IPS DF 6.9 (cell line): Measurements from ENCODE around the gene NCKAP1.
A peak's percentile ranks its signal among the peaks of the same experiment; 100 is the strongest.

Source experiments
- DNase-seq: peaks from one replicate; pipeline ENCODE4 v3.0.0-alpha.2; 2013; ENCODE audit warnings: low read depth, low spot score
- H3K27ac ChIP-seq: one replicate; pipeline ENCODE4 v1.5.1; 2013; ENCODE audit warnings: low read length, control low read depth
- H3K27me3 ChIP-seq: 2 replicates; pipeline ENCODE4 v1.6.1; 2013; ENCODE audit warnings: mild to moderate bottlenecking, low read length; ENCODE audit not compliant: control insufficient read depth, insufficient read depth
- H3K36me3 ChIP-seq: 2 replicates; pipeline ENCODE4 v1.6.1; 2013; ENCODE audit warnings: low read length; ENCODE audit not compliant: control insufficient read depth, insufficient read depth
- H3K4me1 ChIP-seq: 2 replicates; pipeline ENCODE4 v1.6.1; 2013; ENCODE audit warnings: low read length; ENCODE audit not compliant: control insufficient read depth, insufficient read depth
- H3K4me3 ChIP-seq: 2 replicates; pipeline ENCODE4 v1.5.1; 2013; ENCODE audit warnings: mild to moderate bottlenecking, low read length
- H3K9me3 ChIP-seq: 2 replicates; pipeline ENCODE4 v1.6.1; 2013; ENCODE audit warnings: low read length, inconsistent platforms; ENCODE audit not compliant: control insufficient read depth, insufficient read depth
- WGBS: extraction: QIAGEN DNeasy Blood & Tissue Kit; methylation state at CpG from one replicate; pipeline ENCODE4 v1.1.7; 2013; ENCODE audit warnings: mixed read lengths, missing lambda C conversion rate; ENCODE audit not compliant: insufficient read length, insufficient coverage; 5-methylcytosine and 5-hydroxymethylcytosine counted together

NCKAP1 gene

GRCh38 chr2:182911813-182912517 lies 126.3 kb downstream of the NCKAP1 start:
- WGBS = no CpG with 5 or more reads among the region's 2 CpGs
- Histone ChIP-seq H3K27me3 (no peaks in the 10 kb centered on the region), H3K36me3 (no peaks in the 10 kb centered on the region; the same call in 1 of the 2 replicates), H3K9me3 (no peaks in the 10 kb centered on the region), H3K27ac (no peak overlapping the region), H3K4me3 (no peak overlapping the region), H3K4me1 (no peaks in the 10 kb centered on the region)
- DNase-seq = no peak

GRCh38 chr2:182910965-182911364 lies 127.3 kb downstream of the NCKAP1 start:
- whole genome bisulfite sequencing = no CpG with 5 or more reads among the region's 1 CpG
- no peak for DNase-seq
- no peaks in the 10 kb centered on the region; the same call in 1 of the 2 replicates for H3K36me3 ChIP-seq
- no peak overlapping the region for H3K27ac ChIP-seq
- no peak overlapping the region for H3K4me3 ChIP-seq
- H3K4me1 ChIP-seq = no peaks in the 10 kb centered on the region
- no peaks in the 10 kb centered on the region for H3K27me3 ChIP-seq
- no peaks in the 10 kb centered on the region for H3K9me3 ChIP-seq

- H3K9me3 ChIP-seq = no peaks in the 10 kb centered on the region
- no peaks in the 10 kb centered on the region for H3K27me3 ChIP-seq
- peak; percentile 37 for DNase-seq
- WGBS = no CpG with 5 or more reads among the region's 7 CpGs
- no peak overlapping the region for H3K4me3 ChIP-seq
- H3K36me3 ChIP-seq = no peaks in the 10 kb centered on the region
- H3K27ac ChIP-seq = no peak overlapping the region
- no peaks in the 10 kb centered on the region for H3K4me1 ChIP-seq
Measured at GRCh38 chr2:182907081-182907830, 131.0 kb downstream of the NCKAP1 start.

- DNase-seq = no peak
- no peak overlapping the region for H3K27ac ChIP-seq
- no peaks in the 10 kb centered on the region for H3K27me3 ChIP-seq
- H3K36me3 ChIP-seq = no peaks in the 10 kb centered on the region
- no peaks in the 10 kb centered on the region for H3K4me1 ChIP-seq
- H3K4me3 ChIP-seq = no peak overlapping the region
- no peaks in the 10 kb centered on the region for H3K9me3 ChIP-seq
Measured at GRCh38 chr2:182906454-182906853, 131.8 kb downstream of the NCKAP1 start.

- Histone ChIP-seq H3K36me3 (no peaks in the 10 kb centered on the region), H3K27ac (no peak overlapping the region), H3K27me3 (no peaks in the 10 kb centered on the region), H3K4me3 (no peak overlapping the region), H3K9me3 (no peaks in the 10 kb centered on the region), H3K4me1 (no peaks in the 10 kb centered on the region)
- no CpG with 5 or more reads among the region's 1 CpG for WGBS
- DNase-seq = no peak
Measured at GRCh38 chr2:182904844-182905243, 133.4 kb downstream of the NCKAP1 start.

- H3K36me3 ChIP-seq = no peaks in the 10 kb centered on the region
- no peak for DNase-seq
- no peak overlapping the region for H3K27ac ChIP-seq
- H3K4me1 ChIP-seq = no peaks in the 10 kb centered on the region
- WGBS = no CpG with 5 or more reads among the region's 2 CpGs
- no peaks in the 10 kb centered on the region for H3K9me3 ChIP-seq
- no peak overlapping the region for H3K4me3 ChIP-seq
- H3K27me3 ChIP-seq = no peaks in the 10 kb centered on the region
Measured at GRCh38 chr2:182903566-182903965, 134.7 kb downstream of the NCKAP1 start.

GRCh38 chr2:182901748-182902147 lies 136.5 kb downstream of the NCKAP1 start:
- no peak for DNase-seq
- Histone ChIP-seq H3K9me3 (no peaks in the 10 kb centered on the region), H3K36me3 (no peaks in the 10 kb centered on the region), H3K27me3 (no peaks in the 10 kb centered on the region), H3K27ac (no peak overlapping the region), H3K4me1 (no peaks in the 10 kb centered on the region), H3K4me3 (no peak overlapping the region)
- WGBS = no CpG with 5 or more reads among the region's 6 CpGs

GRCh38 chr2:182898718-182899117 lies 139.5 kb downstream of the NCKAP1 start:
- no CpG with 5 or more reads among the region's 1 CpG for WGBS
- Histone ChIP-seq H3K27ac (no peak overlapping the region), H3K4me1 (no peaks in the 10 kb centered on the region), H3K9me3 (no peaks in the 10 kb centered on the region), H3K36me3 (no peaks in the 10 kb centered on the region), H3K27me3 (no peaks in the 10 kb centered on the region; the same call in 1 of the 2 replicates), H3K4me3 (no peak overlapping the region)
- DNase-seq = no peak

GRCh38 chr2:182897137-182897536 lies 141.1 kb downstream of the NCKAP1 start:
- no CpG with 5 or more reads among the region's 1 CpG for WGBS
- Histone ChIP-seq H3K4me1 (no peaks in the 10 kb centered on the region), H3K4me3 (no peak overlapping the region), H3K27ac (no peak overlapping the region), H3K27me3 (no peaks in the 10 kb centered on the region; the same call in 1 of the 2 replicates), H3K36me3 (no peaks in the 10 kb centered on the region), H3K9me3 (no peaks in the 10 kb centered on the region)
- no peak for DNase-seq

- Histone ChIP-seq H3K9me3 (no peaks in the 10 kb centered on the region), H3K27ac (no peak overlapping the region), H3K36me3 (no peaks in the 10 kb centered on the region), H3K4me1 (no peaks in the 10 kb centered on the region), H3K27me3 (no peaks in the 10 kb centered on the region; the same call in 1 of the 2 replicates), H3K4me3 (no peak overlapping the region)
- no peak for DNase-seq
- WGBS = no CpG with 5 or more reads among the region's 6 CpGs
Measured at GRCh38 chr2:182895798-182896197, 142.5 kb downstream of the NCKAP1 start.
